ENCODE measurements around the gene DZIP3.

DNA sequence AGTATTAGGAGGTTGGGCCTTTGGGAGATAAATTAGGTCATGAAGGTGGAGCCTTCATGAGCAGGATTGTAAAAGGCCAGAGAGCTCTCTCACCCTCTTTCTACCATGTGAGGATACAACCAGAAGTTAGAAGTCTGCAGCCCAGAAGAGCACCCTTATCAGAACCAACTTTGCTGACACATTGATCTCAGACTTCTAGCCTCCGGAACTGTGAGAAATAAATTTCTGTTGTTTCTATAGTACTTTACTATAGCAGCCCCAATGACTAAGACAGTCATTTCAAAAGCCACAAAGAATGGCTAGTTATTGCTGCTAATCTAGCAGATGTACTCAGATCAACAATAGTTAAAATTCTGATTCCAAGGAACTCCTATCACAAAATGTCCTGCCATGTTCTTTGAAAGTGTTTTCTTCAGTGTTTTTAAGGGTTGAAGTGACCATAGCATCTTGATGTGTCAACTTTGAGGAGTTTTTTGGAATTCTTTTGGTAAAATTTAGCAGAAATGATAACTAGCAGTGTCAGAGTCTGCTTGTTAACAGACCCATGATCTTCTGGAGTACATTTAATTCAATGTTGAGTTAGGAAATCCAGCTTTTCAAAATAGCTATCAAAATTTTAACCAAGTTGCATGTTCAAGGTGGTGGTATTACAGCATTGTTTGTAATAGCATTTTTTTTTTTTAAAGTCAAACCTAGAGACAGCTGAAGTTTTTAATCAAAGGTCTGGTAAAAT, 10.3 kb downstream of the DZIP3 start:
- TF ChIP-seq, protein P1, sequence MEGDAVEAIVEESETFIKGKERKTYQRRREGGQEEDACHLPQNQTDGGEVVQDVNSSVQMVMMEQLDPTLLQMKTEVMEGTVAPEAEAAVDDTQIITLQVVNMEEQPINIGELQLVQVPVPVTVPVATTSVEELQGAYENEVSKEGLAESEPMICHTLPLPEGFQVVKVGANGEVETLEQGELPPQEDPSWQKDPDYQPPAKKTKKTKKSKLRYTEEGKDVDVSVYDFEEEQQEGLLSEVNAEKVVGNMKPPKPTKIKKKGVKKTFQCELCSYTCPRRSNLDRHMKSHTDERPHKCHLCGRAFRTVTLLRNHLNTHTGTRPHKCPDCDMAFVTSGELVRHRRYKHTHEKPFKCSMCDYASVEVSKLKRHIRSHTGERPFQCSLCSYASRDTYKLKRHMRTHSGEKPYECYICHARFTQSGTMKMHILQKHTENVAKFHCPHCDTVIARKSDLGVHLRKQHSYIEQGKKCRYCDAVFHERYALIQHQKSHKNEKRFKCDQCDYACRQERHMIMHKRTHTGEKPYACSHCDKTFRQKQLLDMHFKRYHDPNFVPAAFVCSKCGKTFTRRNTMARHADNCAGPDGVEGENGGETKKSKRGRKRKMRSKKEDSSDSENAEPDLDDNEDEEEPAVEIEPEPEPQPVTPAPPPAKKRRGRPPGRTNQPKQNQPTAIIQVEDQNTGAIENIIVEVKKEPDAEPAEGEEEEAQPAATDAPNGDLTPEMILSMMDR (IDR thresholded peaks at IDR 0.05 in 8 of 11, conservative IDR thresholded peaks at IDR 0.05 in 3 of 11): no peak
- TF ChIP-seq POLR2A (IDR thresholded peaks at IDR 0.05) (no peak), POLR2AphosphoS5 (IDR thresholded peaks at IDR 0.05) (no peak)
